IMR-90 (cell line): Measurements from ENCODE around the gene BCKDK. TPM values are rescaled to one million over a fixed set of nuclear protein-coding genes. Genes with fewer than 3 reads are reported as not detected.

Source experiments
- ATAC-seq: fragments of 200-7000 bp; cut with Tn5 transposase; 2 replicates; pipeline ENCODE4 v1.9.1; 2020; ENCODE audit warnings: low read depth, mild to moderate bottlenecking, moderate library complexity
- BruUV-seq: library from RNA; stranded (reverse); fragments of 400-500 nt; replicated peaks from 2 replicates; lab custom pipeline; 2021; lab: Mats Ljungman, UMichigan
- CTCF ChIA-PET: fragments of 300-600 bp; formaldehyde crosslinking; extraction: SDS; loops from one replicate; lab custom pipeline; 2021; ENCODE audit warnings: antibody characterized with exemption; lab: Yijun Ruan, JAX
- POLR2A ChIA-PET: fragments of 300-600 bp; sonication (Branson Sonifier 250); formaldehyde crosslinking; loops from one replicate; lab custom pipeline; 2022; ENCODE audit warnings: antibody characterized with exemption; ENCODE audit not compliant: unreplicated experiment; lab: Charles Lee
- DNase-seq: peaks from one replicate; pipeline ENCODE4 v3.0.0; 2013
- H2AFZ ChIP-seq: replicated peaks from 2 replicates; pipeline ENCODE3; 2013; ENCODE audit warnings: low read length, mild to moderate bottlenecking; ENCODE audit not compliant: poor library complexity
- H2AK5ac ChIP-seq: 2 replicates; pipeline ENCODE4 v1.6.1; 2013; ENCODE audit warnings: low read depth, low read length, inconsistent platforms
- H2AK9ac ChIP-seq: replicated peaks from 2 replicates; pipeline ENCODE3; 2013; ENCODE audit warnings: mild to moderate bottlenecking, low read depth, low read length, moderate library complexity; ENCODE audit not compliant: poor library complexity
- H2BK120ac ChIP-seq: 2 replicates; pipeline ENCODE4 v1.6.1; 2013; ENCODE audit warnings: low read depth, low read length, inconsistent platforms
- H2BK15ac ChIP-seq: 3 replicates; pipeline ENCODE4 v1.6.1; 2013; ENCODE audit warnings: low read depth, low read length, inconsistent platforms
- H2BK20ac ChIP-seq: 2 replicates; pipeline ENCODE4 v1.6.1; 2013; ENCODE audit warnings: low read depth, mild to moderate bottlenecking, inconsistent platforms, low read length, moderate library complexity
- H2BK5ac ChIP-seq: 2 replicates; pipeline ENCODE4 v1.6.1; 2013; ENCODE audit warnings: mild to moderate bottlenecking, low read depth, low read length, inconsistent platforms; ENCODE audit not compliant: poor library complexity, severe bottlenecking
- H3K14ac ChIP-seq: replicated peaks from 2 replicates; pipeline ENCODE4 v1.6.1; 2013; ENCODE audit warnings: low read depth, low read length, inconsistent platforms
- H3K18ac ChIP-seq: 2 replicates; pipeline ENCODE4 v1.6.1; 2013; ENCODE audit warnings: low read depth, low read length, control low read depth
- H3K23ac ChIP-seq: 2 replicates; pipeline ENCODE4 v1.6.1; 2013; ENCODE audit warnings: low read depth, low read length, inconsistent platforms
- H3K27ac ChIP-seq: 2 replicates; pipeline ENCODE4 v1.5.1; 2013; ENCODE audit warnings: mild to moderate bottlenecking, control low read depth, low read length; ENCODE audit not compliant: insufficient read depth
- H3K27me3 ChIP-seq: 2 replicates; pipeline ENCODE4 v1.6.1; 2013; ENCODE audit warnings: low read length; ENCODE audit not compliant: control insufficient read depth, insufficient read depth
- H3K36me3 ChIP-seq: 2 replicates; pipeline ENCODE4 v1.6.1; 2013; ENCODE audit warnings: low read length, mixed read lengths; ENCODE audit not compliant: control insufficient read depth, insufficient read depth
- H3K4ac ChIP-seq: 2 replicates; pipeline ENCODE4 v1.6.1; 2013; ENCODE audit warnings: low read depth, low read length, inconsistent platforms
- H3K4me1 ChIP-seq: 2 replicates; pipeline ENCODE4 v1.6.1; 2013; ENCODE audit warnings: low read length, mixed read lengths; ENCODE audit not compliant: control insufficient read depth, insufficient read depth
- H3K4me2 ChIP-seq: 2 replicates; pipeline ENCODE4 v1.6.1; 2013; ENCODE audit warnings: low read depth, mild to moderate bottlenecking, control low read depth, low read length, moderate library complexity
- H3K4me3 ChIP-seq: 2 replicates; pipeline ENCODE4 v1.5.1; 2013; ENCODE audit warnings: low read depth, mild to moderate bottlenecking, control low read depth, low read length, moderate library complexity; ENCODE audit not compliant: insufficient read depth
- H3K56ac ChIP-seq: 2 replicates; pipeline ENCODE4 v1.6.1; 2013; ENCODE audit warnings: low read length, inconsistent platforms; ENCODE audit not compliant: insufficient read depth; ENCODE audit errors: extremely low read depth
- H3K79me1 ChIP-seq, 2 experiments: 2 replicates each; pipeline ENCODE4 v1.6.1; 2013; ENCODE audit warnings: low read length in 2 of 2, inconsistent platforms in 1 of 2, low read depth in 1 of 2
- H3K9ac ChIP-seq: 2 replicates; pipeline ENCODE4 v1.6.1; 2013; ENCODE audit warnings: low read depth, low read length, control low read depth
- H3K9me1 ChIP-seq: 2 replicates; pipeline ENCODE4 v1.6.1; 2013; ENCODE audit warnings: low read length, inconsistent platforms; ENCODE audit not compliant: insufficient read depth
- H3K9me3 ChIP-seq: 2 replicates; pipeline ENCODE4 v1.6.1; 2013; ENCODE audit warnings: low read length; ENCODE audit not compliant: control insufficient read depth, insufficient read depth
- H4K20me1 ChIP-seq: 2 replicates; pipeline ENCODE4 v1.6.1; 2013; ENCODE audit warnings: low read length, inconsistent platforms; ENCODE audit not compliant: insufficient read depth
- H4K5ac ChIP-seq: 2 replicates; pipeline ENCODE4 v1.6.1; 2013; ENCODE audit warnings: mild to moderate bottlenecking, low read depth, low read length, control low read depth
- H4K8ac ChIP-seq, 2 experiments: 2 replicates each; pipeline ENCODE4 v1.6.1; 2013; ENCODE audit warnings: low read depth in 2 of 2, low read length in 2 of 2, control low read depth in 1 of 2, inconsistent platforms in 1 of 2
- H4K91ac ChIP-seq: 2 replicates; pipeline ENCODE4 v1.6.1; 2013; ENCODE audit warnings: low read depth, low read length, inconsistent platforms; ENCODE audit not compliant: insufficient read depth
- BHLHE40 ChIP-seq: fragments of 150-350 bp; IDR thresholded peaks from 2 replicates; pipeline ENCODE4 v1.6.1; 2016; ENCODE audit warnings: mild to moderate bottlenecking, low read depth, low read length
- CEBPB ChIP-seq: IDR thresholded peaks from 2 replicates; pipeline ENCODE4 v1.6.1; 2012; ENCODE audit warnings: low read depth, low read length, improper control_type of control experiment
- CHD1 ChIP-seq: IDR thresholded peaks from 2 replicates; pipeline ENCODE4 v1.6.1; 2012; ENCODE audit warnings: low read depth, low read length, improper control_type of control experiment
- FOS ChIP-seq: fragments of 150-350 bp; IDR thresholded peaks from 2 replicates; pipeline ENCODE4 v1.6.1; 2016; ENCODE audit warnings: low read depth, low read length
- MAFK ChIP-seq: IDR thresholded peaks from 2 replicates; pipeline ENCODE4 v1.6.1; 2012; ENCODE audit warnings: low read depth, low read length, improper control_type of control experiment
- MAZ ChIP-seq: IDR thresholded peaks from 2 replicates; pipeline ENCODE4 v1.6.1; 2012; ENCODE audit warnings: low read depth, mild to moderate bottlenecking, low read length, improper control_type of control experiment, moderate library complexity, borderline replicate concordance
- MXI1 ChIP-seq: IDR thresholded peaks from 2 replicates; pipeline ENCODE4 v1.6.1; 2012; ENCODE audit warnings: low read depth, mild to moderate bottlenecking, low read length, moderate library complexity, borderline replicate concordance
- NFE2L2 ChIP-seq: fragments of 150-350 bp; IDR thresholded peaks from 2 replicates; pipeline ENCODE4 v1.6.1; 2016; ENCODE audit warnings: low read depth, mild to moderate bottlenecking, low read length
- POLR2A ChIP-seq: IDR thresholded peaks from 2 replicates; pipeline ENCODE4 v1.6.1; 2012; ENCODE audit warnings: mild to moderate bottlenecking, low read depth, low read length
- RAD21 ChIP-seq: IDR thresholded peaks from 2 replicates; pipeline ENCODE4 v1.6.1; 2012; ENCODE audit warnings: low read length, improper control_type of control experiment
- RCOR1 ChIP-seq: IDR thresholded peaks from 2 replicates; pipeline ENCODE4 v1.6.1; 2012; ENCODE audit warnings: mild to moderate bottlenecking, low read length, improper control_type of control experiment; ENCODE audit not compliant: insufficient replicate concordance
- RFX5 ChIP-seq: IDR thresholded peaks from 2 replicates; pipeline ENCODE4 v1.8.0; 2012; ENCODE audit warnings: low read depth, mild to moderate bottlenecking, low read length, moderate library complexity
- SMC3 ChIP-seq: fragments of 150-350 bp; IDR thresholded peaks from 2 replicates; pipeline ENCODE4 v1.6.1; 2016; ENCODE audit warnings: low read depth, mild to moderate bottlenecking, antibody characterized with exemption, low read length, moderate library complexity
- WGBS, 2 experiments: methylation state at CpG; one replicate each; pipeline versions ENCODE4 v1.1.5 to v1.1.7; 2013; ENCODE audit warnings: missing lambda C conversion rate in 2 of 2; ENCODE audit not compliant: insufficient read length in 1 of 2; ENCODE audit errors: extremely low coverage in 2 of 2; 5-methylcytosine and 5-hydroxymethylcytosine counted together
- dilution Hi-C: fragments of 300-500 bp; cut with HindIII; formaldehyde crosslinking; loops from one replicate; pipeline ENCODE4 v1.14.3; 2018; ENCODE audit warnings: low sequenced_read_pairs; ENCODE audit not compliant: unreplicated experiment
- in situ Hi-C: fragments of 300-500 bp; cut with MboI; formaldehyde crosslinking; loops from 3 replicates; pipeline ENCODE4 v1.14.3; 2019; ENCODE audit warnings: low sequenced_read_pairs, inconsistent platforms, mixed read lengths
- intact Hi-C: fragments of 100-400 bp; cut with micrococcal nuclease; formaldehyde crosslinking; loops from 2 replicates; pipeline ENCODE4 v1.10.0; 2022
- polyA plus RNA-seq, 3 experiments: library from polyadenylated mRNA; depleted of rRNA; stranded (reverse); fragments of >200 nt; gene quantifications; 2 replicates each; pipeline ENCODE4 v1.2.3, GENCODE V29; 2012; ENCODE audit warnings: low replicate concordance in 1 of 3
- total RNA-seq: library from RNA; depleted of rRNA; stranded (reverse); fragments of >200 nt; gene quantifications from 2 replicates; pipeline ENCODE4 v1.2.3, GENCODE V29; 2012
- TF ChIP-seq, protein P1 (sequence below): conservative IDR thresholded peaks from 2 replicates; pipeline ENCODE4 v1.5.1; 2012; ENCODE audit warnings: mild to moderate bottlenecking, low read depth, low read length, improper control_type of control experiment
- TF ChIP-seq, protein P2 (sequence below): fragments of 150-350 bp; IDR thresholded peaks from 2 replicates; pipeline ENCODE4 v1.6.1; 2017; ENCODE audit warnings: mild to moderate bottlenecking, antibody characterized with exemption, low read length, low read depth
- TF ChIP-seq, protein P3 (sequence below): fragments of 150-350 bp; IDR thresholded peaks from 2 replicates; pipeline ENCODE4 v1.6.1; 2016; ENCODE audit warnings: low read depth, mild to moderate bottlenecking, low read length, moderate library complexity, borderline replicate concordance

The BCKDK gene
- total and polyA plus RNA-seq, 2 of the 4 experiments (the other 2 are of a cell fraction) = 26.0 to 79.3 TPM

DNA sequence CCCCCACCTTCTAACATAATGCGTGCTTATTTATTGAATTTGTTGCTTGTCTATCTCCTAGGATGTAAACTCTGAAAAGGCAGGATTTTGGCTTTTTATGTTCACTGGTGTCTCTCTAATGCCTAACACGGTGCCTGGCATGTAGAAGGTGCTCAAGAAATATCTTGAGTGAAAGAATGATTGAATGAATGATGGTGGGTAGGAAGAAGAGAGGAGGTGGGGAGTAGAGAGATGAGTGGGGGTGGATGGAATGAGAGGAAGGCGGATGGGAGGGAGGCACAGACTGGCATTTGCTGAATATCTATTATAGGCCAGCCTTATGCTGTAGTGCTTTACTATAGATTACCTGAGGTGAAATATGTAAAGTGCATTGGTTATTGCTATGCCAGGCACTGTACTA, 39.4 kb downstream of the BCKDK start:
- H2BK15ac ChIP-seq = no peak overlapping the region
- H4K20me1 ChIP-seq = no peaks in the 10 kb centered on the region; the same call in 1 of the 2 replicates
- no peak overlapping the region for H2AK5ac ChIP-seq
- H2BK20ac ChIP-seq = no peak overlapping the region
- H3K4me3 ChIP-seq = no peak overlapping the region
- H3K4me2 ChIP-seq = no peak overlapping the region
- no peak overlapping the region for H3K56ac ChIP-seq
- H3K27ac ChIP-seq = no peak overlapping the region
- dilution Hi-C loops (no loop called here), in situ Hi-C loops (no loop called here), intact Hi-C loops (no loop called here)
- no peak overlapping the region for H3K14ac ChIP-seq
- no TSS peak for BruUV-seq
- no peak overlapping the region for H4K5ac ChIP-seq
- POLR2A ChIA-PET = no interaction called here
- no peak overlapping the region for H2BK120ac ChIP-seq
- no peak overlapping the region for H2AK9ac ChIP-seq
- 100% methylated on average over 1 of the region's 3 CpGs; no CpG with 5 or more reads in 1 of the 2 experiments for WGBS, 2 experiments
- no peak overlapping the region for H4K8ac ChIP-seq
- H2AFZ ChIP-seq = no peak overlapping the region
- H3K9me3 ChIP-seq = no peaks in the 10 kb centered on the region
- no peak overlapping the region for H3K23ac ChIP-seq
- CTCF ChIA-PET = no interaction called here
- no peak overlapping the region for H3K18ac ChIP-seq
- no peaks in the 10 kb centered on the region for H3K9me1 ChIP-seq
- ATAC-seq (no peak), DNase-seq (no peak)
- no peak overlapping the region for H4K91ac ChIP-seq
- no peaks in the 10 kb centered on the region for H3K4me1 ChIP-seq
- no peaks in the 10 kb centered on the region for H3K36me3 ChIP-seq
- no peak overlapping the region for H2BK5ac ChIP-seq
- H3K9ac ChIP-seq = no peak overlapping the region
- H3K27me3 ChIP-seq = peaks cover 37% of the 10 kb centered on the region
- no peak overlapping the region for H3K4ac ChIP-seq
- no peaks in the 10 kb centered on the region for H3K79me1 ChIP-seq
- no peak for TF ChIP-seq CHD1
- TF ChIP-seq, protein P1, sequence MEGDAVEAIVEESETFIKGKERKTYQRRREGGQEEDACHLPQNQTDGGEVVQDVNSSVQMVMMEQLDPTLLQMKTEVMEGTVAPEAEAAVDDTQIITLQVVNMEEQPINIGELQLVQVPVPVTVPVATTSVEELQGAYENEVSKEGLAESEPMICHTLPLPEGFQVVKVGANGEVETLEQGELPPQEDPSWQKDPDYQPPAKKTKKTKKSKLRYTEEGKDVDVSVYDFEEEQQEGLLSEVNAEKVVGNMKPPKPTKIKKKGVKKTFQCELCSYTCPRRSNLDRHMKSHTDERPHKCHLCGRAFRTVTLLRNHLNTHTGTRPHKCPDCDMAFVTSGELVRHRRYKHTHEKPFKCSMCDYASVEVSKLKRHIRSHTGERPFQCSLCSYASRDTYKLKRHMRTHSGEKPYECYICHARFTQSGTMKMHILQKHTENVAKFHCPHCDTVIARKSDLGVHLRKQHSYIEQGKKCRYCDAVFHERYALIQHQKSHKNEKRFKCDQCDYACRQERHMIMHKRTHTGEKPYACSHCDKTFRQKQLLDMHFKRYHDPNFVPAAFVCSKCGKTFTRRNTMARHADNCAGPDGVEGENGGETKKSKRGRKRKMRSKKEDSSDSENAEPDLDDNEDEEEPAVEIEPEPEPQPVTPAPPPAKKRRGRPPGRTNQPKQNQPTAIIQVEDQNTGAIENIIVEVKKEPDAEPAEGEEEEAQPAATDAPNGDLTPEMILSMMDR = no peak
- no peak for TF ChIP-seq POLR2A
- no peak for TF ChIP-seq CEBPB
- TF ChIP-seq FOS = no peak
- TF ChIP-seq, protein P2, sequence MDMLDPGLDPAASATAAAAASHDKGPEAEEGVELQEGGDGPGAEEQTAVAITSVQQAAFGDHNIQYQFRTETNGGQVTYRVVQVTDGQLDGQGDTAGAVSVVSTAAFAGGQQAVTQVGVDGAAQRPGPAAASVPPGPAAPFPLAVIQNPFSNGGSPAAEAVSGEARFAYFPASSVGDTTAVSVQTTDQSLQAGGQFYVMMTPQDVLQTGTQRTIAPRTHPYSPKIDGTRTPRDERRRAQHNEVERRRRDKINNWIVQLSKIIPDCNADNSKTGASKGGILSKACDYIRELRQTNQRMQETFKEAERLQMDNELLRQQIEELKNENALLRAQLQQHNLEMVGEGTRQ = no peak
- no peak for TF ChIP-seq SMC3
- no peak for TF ChIP-seq MXI1
- no peak for TF ChIP-seq MAFK
- no peak for TF ChIP-seq RCOR1
- no peak for TF ChIP-seq BHLHE40
- TF ChIP-seq RFX5 = no peak
- TF ChIP-seq MAZ = no peak
- no peak for TF ChIP-seq RAD21
- TF ChIP-seq NFE2L2 = no peak
- TF ChIP-seq, protein P3, sequence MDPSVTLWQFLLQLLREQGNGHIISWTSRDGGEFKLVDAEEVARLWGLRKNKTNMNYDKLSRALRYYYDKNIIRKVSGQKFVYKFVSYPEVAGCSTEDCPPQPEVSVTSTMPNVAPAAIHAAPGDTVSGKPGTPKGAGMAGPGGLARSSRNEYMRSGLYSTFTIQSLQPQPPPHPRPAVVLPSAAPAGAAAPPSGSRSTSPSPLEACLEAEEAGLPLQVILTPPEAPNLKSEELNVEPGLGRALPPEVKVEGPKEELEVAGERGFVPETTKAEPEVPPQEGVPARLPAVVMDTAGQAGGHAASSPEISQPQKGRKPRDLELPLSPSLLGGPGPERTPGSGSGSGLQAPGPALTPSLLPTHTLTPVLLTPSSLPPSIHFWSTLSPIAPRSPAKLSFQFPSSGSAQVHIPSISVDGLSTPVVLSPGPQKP = no peak
